Activated T-helper 2 cell treated with anti-CD3 and anti-CD28 coated beads, Interferon-gamma antibody, Interleukin-2, Interleukin-4, amounts not matched to agents 10 μg/mL and 5 μg/mL and 100 μg/mL, durations not matched to agents 14 hours and 24 hours and 36 hours (primary cell): ENCODE data around the gene DSCAM. TPM values are rescaled to one million over a fixed set of nuclear protein-coding genes. Genes with fewer than 3 reads are reported as not detected.

Experiments
- DNase-seq: peaks from one replicate; pipeline ENCODE4 v3.0.0; 2021; ENCODE audit warnings: low spot score
- H3K27ac Mint-ChIP-seq: one replicate; pipeline ENCODE4 v1.8.0; 2021; ENCODE audit warnings: mixed read lengths
- H3K27me3 Mint-ChIP-seq: one replicate; pipeline ENCODE4 v1.8.0; 2021; ENCODE audit warnings: low read depth, mixed read lengths
- H3K36me3 Mint-ChIP-seq: one replicate; pipeline ENCODE4 v1.8.0; 2021; ENCODE audit warnings: low read depth, mixed read lengths
- H3K4me1 Mint-ChIP-seq: one replicate; pipeline ENCODE4 v1.8.0; 2021; ENCODE audit warnings: low read depth, mixed read lengths
- H3K4me3 Mint-ChIP-seq: one replicate; pipeline ENCODE4 v1.8.0; 2021; ENCODE audit warnings: low read depth, mild to moderate bottlenecking, moderate library complexity, mixed read lengths
- H3K9me3 Mint-ChIP-seq: one replicate; pipeline ENCODE4 v1.8.0; 2021; ENCODE audit warnings: mixed read lengths
- intact Hi-C: fragments of 100-400 bp; cut with micrococcal nuclease; formaldehyde crosslinking; loops from one replicate; pipeline ENCODE4 v1.15.1; 2023
- total RNA-seq: library from RNA; stranded (reverse); gene quantifications from 2 replicates; pipeline ENCODE4 v1.2.3, GENCODE V29; 2022

The DSCAM gene
- total RNA-seq, 1 donor from 2014 or later: not detected

DNA sequence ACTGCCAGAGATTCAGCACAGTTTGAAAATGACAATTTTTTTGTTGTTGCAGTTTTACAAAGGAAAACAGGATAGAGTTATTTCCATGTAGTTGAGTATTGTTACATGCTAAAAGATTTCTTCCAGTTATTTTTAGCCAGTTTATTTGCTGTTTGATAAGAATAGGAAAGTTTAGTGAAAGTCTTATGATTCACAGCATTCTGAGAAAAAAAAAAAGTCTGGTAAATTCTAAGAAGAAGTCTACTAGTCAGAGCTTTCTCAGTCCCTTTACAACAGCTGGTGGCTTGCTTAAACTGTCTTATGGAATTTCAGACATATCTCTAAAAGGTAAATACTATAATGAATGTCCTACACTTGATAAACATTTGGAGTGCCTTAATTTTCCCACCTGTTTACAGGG lies 341.7 kb downstream of the DSCAM start:
- Mint-ChIP-seq H3K36me3 (no peaks in the 10 kb centered on the region), H3K4me1 (no peaks in the 10 kb centered on the region)
- no peak for DNase-seq

DNA sequence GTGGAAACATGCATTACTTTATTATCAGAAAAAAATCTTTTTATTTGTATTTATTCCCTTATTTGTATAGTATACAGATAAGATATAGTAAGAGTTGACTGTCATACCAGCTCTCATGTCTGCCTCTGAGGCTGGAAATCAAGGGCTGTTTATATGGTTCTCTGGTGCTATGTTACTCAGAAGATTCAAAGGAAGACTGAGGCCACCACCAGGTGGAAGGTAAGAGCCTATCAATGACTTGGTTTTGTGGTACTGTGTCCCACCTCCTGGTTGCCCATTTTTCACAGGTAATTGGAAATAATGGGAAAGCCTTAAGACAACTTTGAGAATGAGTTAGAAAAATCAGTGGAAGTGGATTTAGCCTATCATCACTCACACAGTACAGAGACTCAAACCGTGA lies 342.1 kb downstream of the DSCAM start:
- H3K9me3 Mint-ChIP-seq: peaks cover 8% of the 10 kb centered on the region
- intact Hi-C loops: no loop called here
- DNase-seq: no peak
- H3K4me1 Mint-ChIP-seq: no peaks in the 10 kb centered on the region
- H3K27ac Mint-ChIP-seq: no peak overlapping the region
- H3K4me3 Mint-ChIP-seq: no peak overlapping the region
- no peaks in the 10 kb centered on the region for H3K36me3 Mint-ChIP-seq
- H3K27me3 Mint-ChIP-seq: no peaks in the 10 kb centered on the region

More for the DNA sequence above, 341.7 kb downstream of the DSCAM start:
- Mint-ChIP-seq H3K27ac (no peak overlapping the region), H3K27me3 (no peaks in the 10 kb centered on the region), H3K4me3 (no peak overlapping the region), H3K9me3 (peaks cover 8% of the 10 kb centered on the region)
- intact Hi-C loops: no loop called here

DNA sequence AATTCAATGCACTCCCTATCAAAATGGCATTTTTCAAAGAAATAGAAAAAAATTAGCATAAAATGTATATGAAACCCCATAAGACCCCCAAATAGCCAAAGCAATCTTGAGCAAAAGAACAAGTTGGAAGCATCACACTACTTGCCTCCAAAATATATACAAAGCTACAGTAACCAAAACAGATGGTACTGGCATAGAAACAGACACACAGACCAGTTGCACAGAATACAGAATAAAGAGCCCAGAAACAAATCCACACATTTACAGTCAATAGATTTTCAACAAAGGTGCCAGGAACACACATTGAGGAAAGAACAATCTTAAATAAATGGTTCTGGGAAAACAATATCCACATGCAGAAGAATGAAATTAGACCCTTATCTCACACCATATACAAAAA lies 350.8 kb downstream of the DSCAM start:
- Mint-ChIP-seq H3K27me3 (no peaks in the 10 kb centered on the region), H3K4me3 (no peak overlapping the region), H3K36me3 (no peaks in the 10 kb centered on the region), H3K27ac (no peak overlapping the region), H3K9me3 (peaks cover 24% of the 10 kb centered on the region), H3K4me1 (no peaks in the 10 kb centered on the region)
- intact Hi-C loops: no loop called here
- DNase-seq: no peak

DNA sequence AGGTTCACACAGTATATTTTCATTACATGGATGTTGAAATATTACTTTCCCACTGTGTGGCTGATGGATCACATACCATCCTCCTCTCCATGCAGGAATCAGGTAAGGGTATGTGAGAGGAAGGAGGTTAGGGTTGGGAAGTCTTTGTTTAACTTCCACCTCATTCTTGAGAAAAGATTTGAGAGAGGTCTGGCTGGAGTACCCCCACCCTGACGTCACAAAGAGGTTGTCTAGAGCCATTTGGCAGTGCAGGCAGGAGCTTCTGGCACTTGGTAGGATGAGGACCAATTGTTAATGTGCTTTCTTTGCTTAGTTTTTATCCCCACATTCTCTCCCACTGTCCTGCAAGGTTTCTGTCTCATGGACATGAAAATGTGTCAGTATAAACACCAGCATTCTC lies 356.6 kb downstream of the DSCAM start:
- Mint-ChIP-seq H3K4me3 (no peak overlapping the region), H3K27me3 (no peaks in the 10 kb centered on the region), H3K4me1 (no peaks in the 10 kb centered on the region), H3K9me3 (peaks cover 36% of the 10 kb centered on the region), H3K27ac (no peak overlapping the region), H3K36me3 (no peaks in the 10 kb centered on the region)
- intact Hi-C loops: no loop called here
- no peak for DNase-seq

DNA sequence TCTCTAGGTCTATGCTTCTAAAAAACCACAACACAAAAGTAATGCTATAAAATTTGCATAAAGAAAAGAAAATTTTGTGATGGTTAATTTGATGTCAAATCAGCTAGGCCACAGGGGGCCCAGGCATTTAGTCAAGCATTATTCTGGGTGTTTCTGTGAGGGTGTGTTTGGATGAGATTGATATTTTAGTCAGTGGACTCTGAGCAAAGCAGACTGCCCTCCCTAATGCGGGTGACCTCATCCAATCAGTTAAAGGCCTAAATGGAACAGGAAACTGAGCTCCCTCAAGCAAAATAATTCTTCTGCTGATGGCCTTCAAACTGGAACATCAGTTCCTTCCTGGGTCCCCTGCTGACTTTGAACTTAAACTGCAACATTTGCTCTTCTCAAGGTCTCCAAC lies 358.0 kb downstream of the DSCAM start:
- H3K27ac Mint-ChIP-seq: no peak overlapping the region
- no peaks in the 10 kb centered on the region for H3K27me3 Mint-ChIP-seq
- H3K9me3 Mint-ChIP-seq: peaks cover 33% of the 10 kb centered on the region
- no peaks in the 10 kb centered on the region for H3K4me1 Mint-ChIP-seq
- H3K4me3 Mint-ChIP-seq: no peak overlapping the region
- DNase-seq: no peak
- intact Hi-C loops: no loop called here
- H3K36me3 Mint-ChIP-seq: no peaks in the 10 kb centered on the region

DNA sequence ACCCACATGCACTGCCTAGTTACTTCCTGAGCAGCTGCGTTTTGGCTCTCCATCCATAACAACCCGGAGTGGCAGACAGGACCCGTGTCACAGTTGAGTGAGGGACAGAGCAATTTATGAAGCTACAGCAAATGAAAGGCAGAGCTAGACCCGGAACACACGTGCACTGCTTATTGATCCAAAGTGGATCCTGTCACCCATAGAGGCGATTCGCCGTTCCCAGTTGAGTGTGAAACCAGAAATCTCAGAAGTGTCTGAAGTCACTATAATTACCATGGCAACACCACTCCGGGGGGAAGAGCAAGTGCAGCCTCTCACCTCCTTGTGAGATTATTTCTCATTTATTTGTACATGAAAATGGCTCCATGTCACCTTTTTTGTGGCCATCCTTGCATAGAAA lies 365.2 kb downstream of the DSCAM start:
- H3K27me3 Mint-ChIP-seq: no peaks in the 10 kb centered on the region
- H3K4me1 Mint-ChIP-seq: no peaks in the 10 kb centered on the region
- no peak for DNase-seq
- H3K36me3 Mint-ChIP-seq: no peaks in the 10 kb centered on the region
- no peak overlapping the region for H3K4me3 Mint-ChIP-seq
- H3K9me3 Mint-ChIP-seq: peaks cover 9% of the 10 kb centered on the region
- H3K27ac Mint-ChIP-seq: no peak overlapping the region
- intact Hi-C loops: no loop called here

DNA sequence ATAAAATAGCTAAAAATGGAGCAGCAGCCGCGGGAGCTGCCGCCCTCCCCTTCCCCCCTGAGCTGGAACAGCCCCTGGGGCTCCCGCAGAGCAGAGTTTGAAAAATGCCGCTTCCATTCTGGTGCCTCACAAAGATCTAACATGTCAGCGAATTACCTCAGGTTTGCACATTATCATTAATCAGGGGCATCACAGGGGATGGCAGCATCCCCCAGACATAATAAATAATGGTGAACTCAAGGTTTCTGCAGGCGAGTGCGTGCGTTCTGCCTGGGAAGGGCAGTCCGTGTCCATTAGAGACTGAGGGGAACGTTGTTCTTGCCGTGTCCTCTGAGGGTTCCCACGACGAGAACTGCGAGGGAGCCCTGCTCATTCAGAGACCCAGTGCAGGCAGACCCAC lies 372.4 kb downstream of the DSCAM start:
- no peak overlapping the region for H3K4me3 Mint-ChIP-seq
- H3K9me3 Mint-ChIP-seq: peaks cover 14% of the 10 kb centered on the region
- no peak for DNase-seq
- no peaks in the 10 kb centered on the region for H3K36me3 Mint-ChIP-seq
- H3K27ac Mint-ChIP-seq: no peak overlapping the region
- H3K27me3 Mint-ChIP-seq: no peaks in the 10 kb centered on the region
- intact Hi-C loops: no loop called here
- H3K4me1 Mint-ChIP-seq: no peaks in the 10 kb centered on the region

DNA sequence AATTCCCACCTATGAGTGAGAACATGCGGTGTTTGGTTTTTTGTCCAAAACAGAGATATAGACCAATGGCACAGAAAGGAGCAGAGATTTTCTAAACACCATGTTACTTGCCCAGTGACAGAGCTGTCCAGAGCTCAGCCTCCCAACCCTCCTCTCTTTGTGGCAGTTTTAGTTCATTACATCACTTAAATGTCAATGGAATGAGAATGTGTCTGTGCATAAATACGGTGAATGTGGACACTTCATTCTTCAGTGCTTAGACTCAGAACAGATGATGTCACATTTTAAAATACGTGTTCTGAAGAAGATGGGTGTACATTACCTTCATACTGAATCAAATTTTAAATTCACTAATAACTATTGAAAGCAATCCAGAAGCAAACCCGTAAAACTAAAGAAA lies 374.9 kb downstream of the DSCAM start:
- Mint-ChIP-seq H3K4me1 (no peaks in the 10 kb centered on the region), H3K36me3 (no peaks in the 10 kb centered on the region), H3K27me3 (no peaks in the 10 kb centered on the region), H3K27ac (no peak overlapping the region), H3K4me3 (no peak overlapping the region), H3K9me3 (peaks cover 5% of the 10 kb centered on the region)
- intact Hi-C loops: no loop called here
- DNase-seq: no peak

DNA sequence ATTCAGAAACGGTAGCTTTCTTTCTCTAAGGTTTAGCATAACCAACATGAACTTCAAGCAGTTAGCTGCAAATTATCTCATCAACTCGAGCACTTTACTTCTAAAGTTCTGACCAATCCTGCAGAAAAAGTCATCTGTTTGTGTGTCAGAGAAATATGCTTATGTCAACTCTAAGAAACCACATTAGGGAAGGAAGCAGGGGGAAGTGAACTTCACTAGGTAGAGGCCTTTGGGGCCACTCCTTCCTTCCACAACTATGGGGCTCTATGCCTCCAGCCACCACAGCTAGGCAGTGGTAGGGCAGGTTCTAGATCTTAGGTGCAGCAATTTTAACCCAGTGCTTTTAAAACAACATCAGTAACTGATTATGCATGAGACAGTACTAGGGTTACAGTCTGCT lies 375.9 kb downstream of the DSCAM start:
- Mint-ChIP-seq H3K9me3 (no peaks in the 10 kb centered on the region), H3K4me1 (no peaks in the 10 kb centered on the region), H3K36me3 (no peaks in the 10 kb centered on the region), H3K4me3 (no peak overlapping the region), H3K27ac (no peak overlapping the region), H3K27me3 (no peaks in the 10 kb centered on the region)
- no peak for DNase-seq
- intact Hi-C loops: no loop called here

DNA sequence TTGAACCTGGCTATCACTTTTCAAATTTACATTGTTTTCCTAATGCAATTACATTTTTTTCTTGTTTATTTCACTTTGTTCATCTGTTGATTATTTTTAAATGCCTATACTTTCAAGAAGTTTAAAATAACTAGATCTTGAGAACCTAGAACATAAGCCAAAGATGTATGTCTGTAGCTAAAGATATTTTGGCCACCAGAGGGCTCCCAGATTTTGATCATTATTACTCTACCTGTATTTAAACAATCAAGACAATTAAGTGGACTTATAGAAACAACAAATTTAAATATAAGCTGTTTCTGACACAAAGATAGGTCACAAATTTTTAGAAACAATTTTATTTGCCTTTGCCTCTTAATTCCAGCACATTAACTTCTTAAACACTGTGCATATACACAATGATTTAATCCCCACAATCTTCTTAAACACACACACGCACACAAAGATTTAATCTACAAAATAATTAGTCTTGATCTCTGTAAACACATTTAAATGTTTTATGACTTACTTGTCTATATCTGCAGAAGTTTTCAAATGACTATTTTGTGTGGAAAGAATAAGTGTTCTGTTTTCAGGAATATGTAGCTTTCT lies 380.0 kb downstream of the DSCAM start:
- intact Hi-C loops: no loop called here
- H3K9me3 Mint-ChIP-seq: no peaks in the 10 kb centered on the region
- no peak for DNase-seq
- no peaks in the 10 kb centered on the region for H3K27me3 Mint-ChIP-seq
- H3K4me1 Mint-ChIP-seq: no peaks in the 10 kb centered on the region
- H3K36me3 Mint-ChIP-seq: no peaks in the 10 kb centered on the region
- H3K4me3 Mint-ChIP-seq: no peak overlapping the region
- no peak overlapping the region for H3K27ac Mint-ChIP-seq

DNA sequence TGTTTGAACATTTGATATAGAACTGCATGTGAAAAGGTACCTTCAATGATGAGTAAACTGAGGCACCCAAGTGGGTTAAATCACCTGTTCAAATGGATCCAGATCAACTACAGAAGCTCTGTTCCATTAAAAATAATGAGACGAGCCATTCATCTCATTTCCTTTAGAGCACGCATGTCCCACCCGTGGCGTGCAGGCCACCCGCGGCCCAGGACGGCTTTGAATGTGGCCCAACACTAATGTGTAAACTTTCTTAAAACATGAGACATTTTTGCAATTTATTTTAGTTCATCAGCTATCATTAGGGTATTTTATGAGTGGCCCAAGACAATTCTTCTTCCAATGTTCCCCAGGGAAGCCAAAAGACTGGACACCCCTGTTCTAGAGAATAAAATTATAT lies 381.6 kb downstream of the DSCAM start:
- H3K36me3 Mint-ChIP-seq: no peaks in the 10 kb centered on the region
- H3K27me3 Mint-ChIP-seq: no peaks in the 10 kb centered on the region
- no peak overlapping the region for H3K27ac Mint-ChIP-seq
- intact Hi-C loops: no loop called here
- DNase-seq: no peak
- no peaks in the 10 kb centered on the region for H3K4me1 Mint-ChIP-seq
- no peak overlapping the region for H3K4me3 Mint-ChIP-seq
- no peaks in the 10 kb centered on the region for H3K9me3 Mint-ChIP-seq

DNA sequence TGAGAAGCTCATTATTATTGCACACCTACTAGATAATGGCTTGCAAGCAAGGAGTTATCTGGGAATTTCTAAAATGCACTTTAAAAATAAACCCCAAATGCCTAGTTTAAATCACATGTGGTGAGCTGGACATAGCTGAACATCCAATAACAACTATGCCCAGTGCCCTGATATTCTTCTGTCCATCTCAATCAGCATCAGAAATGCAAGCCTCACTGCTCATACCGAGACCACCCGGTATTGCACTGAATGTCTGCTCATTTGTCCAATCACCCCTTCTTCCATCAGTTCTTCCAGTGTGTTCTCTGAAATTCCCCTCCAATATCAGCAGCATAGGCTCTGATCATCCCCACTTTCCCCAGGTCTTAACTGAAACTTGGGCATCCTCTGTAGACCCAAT lies 383.8 kb downstream of the DSCAM start:
- DNase-seq: no peak
- no peak overlapping the region for H3K27ac Mint-ChIP-seq
- intact Hi-C loops: no loop called here
- no peaks in the 10 kb centered on the region for H3K36me3 Mint-ChIP-seq
- no peaks in the 10 kb centered on the region for H3K9me3 Mint-ChIP-seq
- H3K4me1 Mint-ChIP-seq: no peaks in the 10 kb centered on the region
- H3K4me3 Mint-ChIP-seq: no peak overlapping the region
- H3K27me3 Mint-ChIP-seq: no peaks in the 10 kb centered on the region

DNA sequence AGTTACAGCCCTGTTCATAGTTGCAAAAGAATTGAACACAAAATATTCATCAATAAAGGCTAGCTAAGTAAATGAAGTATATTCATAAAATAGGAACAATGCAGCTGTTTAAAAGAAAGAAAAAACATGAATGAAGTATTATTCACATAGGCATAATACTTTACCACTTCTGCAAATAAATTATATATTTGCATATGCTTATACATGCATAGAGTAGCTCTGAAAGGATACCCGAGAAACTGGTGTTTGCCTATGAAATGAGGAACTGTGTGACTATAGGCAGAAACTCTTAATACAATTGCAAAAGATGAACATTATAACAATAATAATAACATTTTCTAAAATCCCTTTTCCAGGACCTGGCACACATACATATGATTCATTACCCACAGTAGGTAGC lies 385.9 kb downstream of the DSCAM start:
- intact Hi-C loops: no loop called here
- no peaks in the 10 kb centered on the region for H3K9me3 Mint-ChIP-seq

DNA sequence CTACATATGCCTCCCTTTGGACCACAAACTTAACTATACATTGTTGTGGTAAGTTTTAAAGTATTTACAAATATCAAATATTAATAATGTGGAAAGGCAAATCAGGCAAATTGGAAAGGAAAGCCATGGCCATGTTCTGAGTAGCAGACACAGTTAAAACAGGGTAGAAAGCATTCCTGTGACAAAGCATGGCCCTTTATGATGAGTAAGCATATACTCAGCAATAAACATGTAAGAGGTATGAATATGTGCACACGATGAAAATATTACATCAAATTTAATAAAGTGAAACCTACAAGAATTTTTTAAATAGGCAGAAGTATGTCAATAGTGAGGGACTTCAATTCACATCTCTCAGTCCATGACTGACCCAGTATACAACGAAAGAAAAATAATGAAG lies 389.2 kb downstream of the DSCAM start:
- intact Hi-C loops: no loop called here
- no peaks in the 10 kb centered on the region for H3K4me1 Mint-ChIP-seq
- no peaks in the 10 kb centered on the region for H3K36me3 Mint-ChIP-seq
- no peak overlapping the region for H3K4me3 Mint-ChIP-seq
- DNase-seq: no peak
- no peak overlapping the region for H3K27ac Mint-ChIP-seq
- H3K9me3 Mint-ChIP-seq: peaks cover 5% of the 10 kb centered on the region
- H3K27me3 Mint-ChIP-seq: no peaks in the 10 kb centered on the region

More for the DNA sequence above, 385.9 kb downstream of the DSCAM start:
- no peaks in the 10 kb centered on the region for H3K36me3 Mint-ChIP-seq
- no peaks in the 10 kb centered on the region for H3K27me3 Mint-ChIP-seq
- H3K27ac Mint-ChIP-seq: no peak overlapping the region
- no peaks in the 10 kb centered on the region for H3K4me1 Mint-ChIP-seq
- no peak for DNase-seq
- no peak overlapping the region for H3K4me3 Mint-ChIP-seq
